RWPE1 (cell line): ENCODE measurements around the gene GSTT2.

Experiments
- CTCF ChIA-PET: fragments of 350-600 bp; sonication (Branson Sonifier 250); formaldehyde crosslinking; extraction: SDS; loops from one replicate; lab custom pipeline; 2021; lab: Yijun Ruan, JAX
- POLR2A ChIA-PET: fragments of 400-600 bp; formaldehyde crosslinking; extraction: SDS; loops from one replicate; lab custom pipeline; 2020; ENCODE audit warnings: antibody characterized with exemption; ENCODE audit not compliant: low non-redundant PET; lab: Yijun Ruan, JAX
- DNase-seq: peaks from one replicate; pipeline ENCODE4 v3.0.0; 2012; ENCODE audit warnings: low spot score
- H3K27ac ChIP-seq: fragments of 450-650 bp; 2 replicates; pipeline ENCODE4 v1.5.1; 2017
- CTCF ChIP-seq: fragments of 450-650 bp; conservative IDR thresholded peaks from 2 replicates; pipeline ENCODE4 v1.5.1; 2017; ENCODE audit warnings: low read depth, mild to moderate bottlenecking

The GSTT2 gene

GRCh38 chr22:24016156-24016555 lies 36.2 kb downstream of the GSTT2 start:
- no peak overlapping the region for H3K27ac ChIP-seq
- CTCF ChIA-PET, result interaction anchor here (0.9 kb wide), 1 partner anchor 43 kb away, joined by 4 read pairs; no protein-coding TSS in a partner anchor
- no peak for TF ChIP-seq CTCF
- no peak for DNase-seq
- POLR2A ChIA-PET, result interaction anchor here (0.6 kb wide), 1 partner anchor 89 kb away, joined by 3 read pairs; no protein-coding TSS in a partner anchor

- ChIA-PET CTCF (no interaction called here), POLR2A (no interaction called here)
- DNase-seq, result no peak
- no peak for TF ChIP-seq CTCF
- H3K27ac ChIP-seq, result no peak overlapping the region
Observed at GRCh38 chr22:24021304-24021703, 41.4 kb downstream of the GSTT2 start.

- ChIA-PET CTCF (no interaction called here), POLR2A (no interaction called here)
- no peak for DNase-seq
- TF ChIP-seq CTCF, result no peak
- H3K27ac ChIP-seq, result no peak overlapping the region
Observed at GRCh38 chr22:24023204-24023789, 43.4 kb downstream of the GSTT2 start.

- no peak for DNase-seq
- POLR2A ChIA-PET, result no interaction called here
- CTCF ChIA-PET, result no interaction called here
- TF ChIP-seq CTCF, result no peak
- H3K27ac ChIP-seq, result no peak overlapping the region
Observed at GRCh38 chr22:24024354-24024753, 44.4 kb downstream of the GSTT2 start.

GRCh38 chr22:24025475-24025874 lies 45.5 kb downstream of the GSTT2 start:
- CTCF ChIA-PET, result no interaction called here
- H3K27ac ChIP-seq, result no peak overlapping the region
- TF ChIP-seq CTCF, result no peak
- no peak for DNase-seq
- POLR2A ChIA-PET, result no interaction called here

GRCh38 chr22:24026056-24026455 lies 46.1 kb downstream of the GSTT2 start:
- H3K27ac ChIP-seq, result no peak overlapping the region
- TF ChIP-seq CTCF, result no peak
- no peak for DNase-seq
- CTCF ChIA-PET, result no interaction called here
- POLR2A ChIA-PET, result no interaction called here
